Liver (tissue), 9 donors: Measurements from ENCODE around the gene ALAS1. TPM values are rescaled to one million over a fixed set of nuclear protein-coding genes. Genes with fewer than 3 reads are reported as not detected.

Experiments used
- DNase-seq: peaks from one replicate; pipeline ENCODE4 v3.0.0-alpha.2; 2017; ENCODE audit warnings: low spot score
- H3K27ac ChIP-seq, 2 donors: one replicate each; pipeline ENCODE4 v1.7.0; 2013; ENCODE audit warnings: inconsistent platforms in 2 of 2, low read length in 2 of 2, control low read depth in 1 of 2, low read depth in 1 of 2, mild to moderate bottlenecking in 1 of 2
- H3K27me3 ChIP-seq, 4 donors: one replicate each; pipeline versions ENCODE4 v1.6.1 to v1.7.0; 2013; ENCODE audit warnings: low read length in 3 of 4, inconsistent platforms in 1 of 4, mild to moderate bottlenecking in 1 of 4, moderate library complexity in 1 of 4; ENCODE audit not compliant: control insufficient read depth in 4 of 4, insufficient read depth in 4 of 4
- H3K36me3 ChIP-seq, 4 donors: one replicate each; pipeline versions ENCODE4 v1.6.1 to v1.7.0; 2013; ENCODE audit warnings: low read length in 3 of 4, mild to moderate bottlenecking in 3 of 4, low read depth in 1 of 4, moderate library complexity in 1 of 4; ENCODE audit not compliant: control insufficient read depth in 4 of 4, insufficient read depth in 3 of 4
- H3K4me1 ChIP-seq, 4 donors: one replicate each; pipeline versions ENCODE4 v1.6.1 to v1.7.0; 2013; ENCODE audit warnings: low read length in 3 of 4, mild to moderate bottlenecking in 3 of 4, moderate library complexity in 1 of 4; ENCODE audit not compliant: control insufficient read depth in 4 of 4, insufficient read depth in 4 of 4
- H3K4me3 ChIP-seq, 3 donors: one replicate each; pipeline versions ENCODE4 v1.6.1 to v1.7.0; 2013; ENCODE audit warnings: low read length in 3 of 3, control low read depth in 1 of 3, low read depth in 1 of 3, mild to moderate bottlenecking in 1 of 3
- H3K9ac ChIP-seq, 2 donors: one replicate each; pipeline ENCODE4 v1.7.0; 2013; ENCODE audit warnings: low read length in 2 of 2, mild to moderate bottlenecking in 2 of 2, moderate library complexity in 2 of 2, control low read depth in 1 of 2, low read depth in 1 of 2
- H3K9me3 ChIP-seq, 4 donors: one replicate each; pipeline versions ENCODE4 v1.6.1 to v1.7.0; 2013; ENCODE audit warnings: low read length in 3 of 4; ENCODE audit not compliant: control insufficient read depth in 4 of 4
- EGR1 ChIP-seq, 2 donors: IDR thresholded peaks; 2 replicates each; pipeline ENCODE4 v1.6.1; 2016 to 2018; ENCODE audit warnings: antibody characterized with exemption in 2 of 2, low read depth in 2 of 2
- FOXA1 ChIP-seq: IDR thresholded peaks from 2 replicates; pipeline ENCODE4 v1.6.1; 2016; ENCODE audit warnings: antibody characterized with exemption
- FOXA2 ChIP-seq: IDR thresholded peaks from 2 replicates; pipeline ENCODE4 v1.6.1; 2016; ENCODE audit warnings: antibody characterized with exemption
- GABPA ChIP-seq, 2 donors: IDR thresholded peaks in 1 of 2; conservative IDR thresholded peaks in 1 of 2; 2 replicates each; pipeline ENCODE4 v1.6.1; 2016; ENCODE audit warnings: antibody characterized with exemption in 2 of 2, mild to moderate bottlenecking in 1 of 2, moderate library complexity in 1 of 2
- HNF4A ChIP-seq, 2 donors: conservative IDR thresholded peaks; 2 replicates each; pipeline ENCODE4 v1.6.1; 2016; ENCODE audit warnings: antibody characterized with exemption in 2 of 2, mild to moderate bottlenecking in 2 of 2
- HNF4G ChIP-seq: IDR thresholded peaks from 2 replicates; pipeline ENCODE4 v1.6.1; 2016; ENCODE audit warnings: antibody characterized with exemption
- JUND ChIP-seq, 2 donors: IDR thresholded peaks; 2 replicates each; pipeline ENCODE4 v1.6.1; 2016; ENCODE audit warnings: antibody characterized with exemption in 2 of 2
- NR2F2 ChIP-seq: IDR thresholded peaks from 2 replicates; pipeline ENCODE4 v1.6.1; 2016; ENCODE audit warnings: antibody characterized with exemption
- RAD21 ChIP-seq, 2 donors: IDR thresholded peaks; 2 replicates each; pipeline ENCODE4 v1.6.1; 2016; ENCODE audit warnings: antibody characterized with exemption in 2 of 2, mild to moderate bottlenecking in 2 of 2
- RXRA ChIP-seq, 2 donors: IDR thresholded peaks; 2 replicates each; pipeline ENCODE4 v1.6.1; 2017 to 2018; ENCODE audit warnings: antibody characterized with exemption in 2 of 2, mild to moderate bottlenecking in 1 of 2
- SP1 ChIP-seq: IDR thresholded peaks from 2 replicates; pipeline ENCODE4 v1.6.1; 2018; ENCODE audit warnings: antibody characterized with exemption, mild to moderate bottlenecking
- TAF1 ChIP-seq: conservative IDR thresholded peaks from 2 replicates; pipeline ENCODE4 v1.6.1; 2016; ENCODE audit warnings: antibody characterized with exemption, mild to moderate bottlenecking
- YY1 ChIP-seq: IDR thresholded peaks from 2 replicates; pipeline ENCODE4 v1.6.1; 2016; ENCODE audit warnings: antibody characterized with exemption, mild to moderate bottlenecking
- WGBS: extraction: QIAGEN DNeasy Blood & Tissue Kit; methylation state at CpG from one replicate; pipeline ENCODE4 v1.1.7; 2013; 5-methylcytosine and 5-hydroxymethylcytosine counted together
- polyA plus RNA-seq, 2 donors: library from polyadenylated mRNA; stranded (reverse) in 1 of 2; unstranded in 1 of 2; fragments of 200-250 nt in 1 of 2; fragments of >200 nt in 1 of 2; fragmentation: Nextera tagmentation in 1 of 2; extraction: Ambion mirVana in 1 of 2; gene quantifications; one replicate each; pipeline versions ENCODE4 v1.2.1 to v1.2.3, GENCODE V29; 2013 to 2015
- total RNA-seq, 2 donors: library from RNA; depleted of rRNA; stranded (reverse); fragments of >200 nt; gene quantifications; one replicate each; pipeline ENCODE4 v1.2.3, GENCODE V29; 2014
- TF ChIP-seq, protein P1 (sequence below): IDR thresholded peaks from 2 replicates; pipeline ENCODE4 v1.6.1; 2016; ENCODE audit warnings: antibody characterized with exemption
- TF ChIP-seq, protein P2 (sequence below): IDR thresholded peaks from 2 replicates; pipeline ENCODE4 v1.6.1; 2016; ENCODE audit warnings: antibody characterized with exemption
- TF ChIP-seq, protein P3 (sequence below): IDR thresholded peaks from 2 replicates; pipeline ENCODE4 v1.6.1; 2016; ENCODE audit warnings: antibody characterized with exemption
- TF ChIP-seq, protein P4 (sequence below): IDR thresholded peaks from 2 replicates; pipeline ENCODE4 v1.6.1; 2016; ENCODE audit warnings: antibody characterized with exemption, mild to moderate bottlenecking
- TF ChIP-seq, protein P5 (sequence below): fragments of 150-350 bp; IDR thresholded peaks from 2 replicates; pipeline ENCODE4 v1.5.1; 2017; ENCODE audit warnings: improper control_type of control experiment, low read depth, low read length; ENCODE audit not compliant: missing input control
- donor health status: healthy.
- donor health status: healthy.
- donor health status: healthy.
- donor health status: healthy.
- donor health status: healthy.

Gene ALAS1
- total and polyA plus RNA-seq, 4 donors = 32.3 to 421 (median 137) TPM

DNA sequence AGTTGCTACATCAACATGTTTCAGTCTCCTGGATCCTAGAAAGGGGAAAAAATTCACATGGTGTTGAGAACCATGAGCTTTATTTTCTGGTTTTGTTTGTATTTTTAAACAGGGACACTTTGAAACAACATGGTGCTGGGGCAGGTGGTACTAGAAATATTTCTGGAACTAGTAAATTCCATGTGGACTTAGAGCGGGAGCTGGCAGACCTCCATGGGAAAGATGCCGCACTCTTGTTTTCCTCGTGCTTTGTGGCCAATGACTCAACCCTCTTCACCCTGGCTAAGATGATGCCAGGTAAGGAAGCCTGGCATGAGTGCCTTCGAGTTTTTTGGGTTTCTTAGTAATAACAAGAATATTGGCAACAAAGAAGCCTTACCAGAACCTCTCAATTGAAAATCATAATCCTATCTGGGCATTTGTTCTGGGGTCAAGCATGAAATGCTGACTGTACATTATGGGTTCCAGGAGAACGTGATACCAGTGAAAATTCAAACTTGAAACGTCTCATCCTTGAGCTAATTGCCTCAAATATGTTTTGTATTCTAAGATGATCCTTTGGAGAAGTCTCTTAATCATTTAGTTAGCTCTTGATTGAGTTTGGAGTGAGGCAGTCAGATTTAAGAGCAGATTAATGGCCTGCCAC is 7.9 kb downstream of the ALAS1 start:
- 54% methylated on average over 6 of the region's 6 CpGs for WGBS
- no peak for DNase-seq
- H3K4me1 ChIP-seq = peaks cover 8 to 77% (median 66%) of the 10 kb centered on the region in 4 donors
- H3K36me3 ChIP-seq = peaks cover 12 to 83% (median 68%) of the 10 kb centered on the region in 4 donors
- H3K27me3 ChIP-seq = no peaks in the 10 kb centered on the region
- H3K27ac ChIP-seq = peak overlapping the region; percentile 65 to 72
- H3K4me3 ChIP-seq = no peak overlapping the region
- no peak overlapping the region for H3K9ac ChIP-seq
- TF ChIP-seq, protein P1, sequence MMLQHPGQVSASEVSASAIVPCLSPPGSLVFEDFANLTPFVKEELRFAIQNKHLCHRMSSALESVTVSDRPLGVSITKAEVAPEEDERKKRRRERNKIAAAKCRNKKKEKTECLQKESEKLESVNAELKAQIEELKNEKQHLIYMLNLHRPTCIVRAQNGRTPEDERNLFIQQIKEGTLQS = no peak
- TF ChIP-seq JUND (IDR thresholded peaks at IDR 0.05) = peak in 1 of 2 donors; percentile 32
- no peak for TF ChIP-seq FOXA2
- TF ChIP-seq GABPA (IDR thresholded peaks at IDR 0.05 in 1 of 2, conservative IDR thresholded peaks at IDR 0.05 in 1 of 2) = no peak
- TF ChIP-seq HNF4A (conservative IDR thresholded peaks at IDR 0.05) = peak in 1 of 2 donors; percentile 34
- TF ChIP-seq EGR1 (IDR thresholded peaks at IDR 0.05; ENCODE audit: low read depth in 2 of 2) = no peak
- TF ChIP-seq SP1 = no peak
- peak; percentile 69 for TF ChIP-seq YY1
- TF ChIP-seq HNF4G = no peak
- peak in 1 of 2 donors; percentile 42 for TF ChIP-seq RXRA (IDR thresholded peaks at IDR 0.05)
- TF ChIP-seq, protein P2, sequence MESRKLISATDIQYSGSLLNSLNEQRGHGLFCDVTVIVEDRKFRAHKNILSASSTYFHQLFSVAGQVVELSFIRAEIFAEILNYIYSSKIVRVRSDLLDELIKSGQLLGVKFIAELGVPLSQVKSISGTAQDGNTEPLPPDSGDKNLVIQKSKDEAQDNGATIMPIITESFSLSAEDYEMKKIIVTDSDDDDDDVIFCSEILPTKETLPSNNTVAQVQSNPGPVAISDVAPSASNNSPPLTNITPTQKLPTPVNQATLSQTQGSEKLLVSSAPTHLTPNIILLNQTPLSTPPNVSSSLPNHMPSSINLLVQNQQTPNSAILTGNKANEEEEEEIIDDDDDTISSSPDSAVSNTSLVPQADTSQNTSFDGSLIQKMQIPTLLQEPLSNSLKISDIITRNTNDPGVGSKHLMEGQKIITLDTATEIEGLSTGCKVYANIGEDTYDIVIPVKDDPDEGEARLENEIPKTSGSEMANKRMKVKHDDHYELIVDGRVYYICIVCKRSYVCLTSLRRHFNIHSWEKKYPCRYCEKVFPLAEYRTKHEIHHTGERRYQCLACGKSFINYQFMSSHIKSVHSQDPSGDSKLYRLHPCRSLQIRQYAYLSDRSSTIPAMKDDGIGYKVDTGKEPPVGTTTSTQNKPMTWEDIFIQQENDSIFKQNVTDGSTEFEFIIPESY = no peak
- TF ChIP-seq, protein P3, sequence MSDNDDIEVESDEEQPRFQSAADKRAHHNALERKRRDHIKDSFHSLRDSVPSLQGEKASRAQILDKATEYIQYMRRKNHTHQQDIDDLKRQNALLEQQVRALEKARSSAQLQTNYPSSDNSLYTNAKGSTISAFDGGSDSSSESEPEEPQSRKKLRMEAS = peak; percentile 79
- no peak for TF ChIP-seq FOXA1
- no peaks in the 10 kb centered on the region for H3K9me3 ChIP-seq

DNA sequence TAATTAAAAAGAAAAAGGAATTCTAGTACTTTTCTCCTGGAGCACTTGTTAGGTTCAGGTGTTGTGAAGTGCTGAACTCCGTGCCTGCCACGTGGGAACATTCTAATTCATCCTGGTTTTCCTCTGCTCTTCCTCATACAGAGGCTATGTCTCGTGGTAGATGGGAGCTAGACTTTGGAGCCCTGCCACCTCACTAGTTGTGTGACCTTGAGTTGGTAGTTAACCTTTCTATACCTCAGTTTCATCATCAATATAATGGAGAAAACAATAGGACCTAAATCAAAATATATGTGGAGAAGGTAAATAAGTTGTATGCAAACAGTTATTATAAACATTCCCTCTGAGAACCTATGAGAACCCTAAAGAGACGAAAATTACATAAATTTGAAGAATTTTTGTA is 10.6 kb downstream of the ALAS1 start:
- H3K4me3 ChIP-seq = no peak overlapping the region
- 66% methylated on average over 4 of the region's 4 CpGs for WGBS
- no peaks in the 10 kb centered on the region for H3K9me3 ChIP-seq
- H3K36me3 ChIP-seq = peaks cover 16 to 81% (median 75%) of the 10 kb centered on the region in 4 donors
- H3K27me3 ChIP-seq = no peaks in the 10 kb centered on the region
- DNase-seq = no peak
- peak overlapping the region in 1 of 2 donors; percentile 46 for H3K9ac ChIP-seq
- TF ChIP-seq HNF4A (conservative IDR thresholded peaks at IDR 0.05) (peak in 1 of 2 donors; percentile 49), HNF4G (no peak), JUND (IDR thresholded peaks at IDR 0.05) (peak in 1 of 2 donors; percentile 20), NR2F2 (no peak), SP1 (peak; percentile 28), YY1 (no peak), GABPA (IDR thresholded peaks at IDR 0.05 in 1 of 2, conservative IDR thresholded peaks at IDR 0.05 in 1 of 2) (no peak), EGR1 (IDR thresholded peaks at IDR 0.05; ENCODE audit: low read depth in 2 of 2) (no peak), FOXA1 (no peak), RXRA (IDR thresholded peaks at IDR 0.05) (peak in 1 of 2 donors; percentile 49), TAF1 (no peak), RAD21 (IDR thresholded peaks at IDR 0.05) (peak in 1 of 2 donors; percentile 9), FOXA2 (peak; percentile 2)
- TF ChIP-seq, protein P3 = peak; percentile 40
- TF ChIP-seq, protein P2 = no peak
- TF ChIP-seq, protein P4, sequence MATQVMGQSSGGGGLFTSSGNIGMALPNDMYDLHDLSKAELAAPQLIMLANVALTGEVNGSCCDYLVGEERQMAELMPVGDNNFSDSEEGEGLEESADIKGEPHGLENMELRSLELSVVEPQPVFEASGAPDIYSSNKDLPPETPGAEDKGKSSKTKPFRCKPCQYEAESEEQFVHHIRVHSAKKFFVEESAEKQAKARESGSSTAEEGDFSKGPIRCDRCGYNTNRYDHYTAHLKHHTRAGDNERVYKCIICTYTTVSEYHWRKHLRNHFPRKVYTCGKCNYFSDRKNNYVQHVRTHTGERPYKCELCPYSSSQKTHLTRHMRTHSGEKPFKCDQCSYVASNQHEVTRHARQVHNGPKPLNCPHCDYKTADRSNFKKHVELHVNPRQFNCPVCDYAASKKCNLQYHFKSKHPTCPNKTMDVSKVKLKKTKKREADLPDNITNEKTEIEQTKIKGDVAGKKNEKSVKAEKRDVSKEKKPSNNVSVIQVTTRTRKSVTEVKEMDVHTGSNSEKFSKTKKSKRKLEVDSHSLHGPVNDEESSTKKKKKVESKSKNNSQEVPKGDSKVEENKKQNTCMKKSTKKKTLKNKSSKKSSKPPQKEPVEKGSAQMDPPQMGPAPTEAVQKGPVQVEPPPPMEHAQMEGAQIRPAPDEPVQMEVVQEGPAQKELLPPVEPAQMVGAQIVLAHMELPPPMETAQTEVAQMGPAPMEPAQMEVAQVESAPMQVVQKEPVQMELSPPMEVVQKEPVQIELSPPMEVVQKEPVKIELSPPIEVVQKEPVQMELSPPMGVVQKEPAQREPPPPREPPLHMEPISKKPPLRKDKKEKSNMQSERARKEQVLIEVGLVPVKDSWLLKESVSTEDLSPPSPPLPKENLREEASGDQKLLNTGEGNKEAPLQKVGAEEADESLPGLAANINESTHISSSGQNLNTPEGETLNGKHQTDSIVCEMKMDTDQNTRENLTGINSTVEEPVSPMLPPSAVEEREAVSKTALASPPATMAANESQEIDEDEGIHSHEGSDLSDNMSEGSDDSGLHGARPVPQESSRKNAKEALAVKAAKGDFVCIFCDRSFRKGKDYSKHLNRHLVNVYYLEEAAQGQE = no peak
- TF ChIP-seq, protein P1 = no peak
- TF ChIP-seq, protein P5, sequence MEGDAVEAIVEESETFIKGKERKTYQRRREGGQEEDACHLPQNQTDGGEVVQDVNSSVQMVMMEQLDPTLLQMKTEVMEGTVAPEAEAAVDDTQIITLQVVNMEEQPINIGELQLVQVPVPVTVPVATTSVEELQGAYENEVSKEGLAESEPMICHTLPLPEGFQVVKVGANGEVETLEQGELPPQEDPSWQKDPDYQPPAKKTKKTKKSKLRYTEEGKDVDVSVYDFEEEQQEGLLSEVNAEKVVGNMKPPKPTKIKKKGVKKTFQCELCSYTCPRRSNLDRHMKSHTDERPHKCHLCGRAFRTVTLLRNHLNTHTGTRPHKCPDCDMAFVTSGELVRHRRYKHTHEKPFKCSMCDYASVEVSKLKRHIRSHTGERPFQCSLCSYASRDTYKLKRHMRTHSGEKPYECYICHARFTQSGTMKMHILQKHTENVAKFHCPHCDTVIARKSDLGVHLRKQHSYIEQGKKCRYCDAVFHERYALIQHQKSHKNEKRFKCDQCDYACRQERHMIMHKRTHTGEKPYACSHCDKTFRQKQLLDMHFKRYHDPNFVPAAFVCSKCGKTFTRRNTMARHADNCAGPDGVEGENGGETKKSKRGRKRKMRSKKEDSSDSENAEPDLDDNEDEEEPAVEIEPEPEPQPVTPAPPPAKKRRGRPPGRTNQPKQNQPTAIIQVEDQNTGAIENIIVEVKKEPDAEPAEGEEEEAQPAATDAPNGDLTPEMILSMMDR = no peak
- H3K4me1 ChIP-seq = peaks cover 3 to 77% (median 52%) of the 10 kb centered on the region in 4 donors
- peak overlapping the region; percentile 56 to 96 for H3K27ac ChIP-seq
